ENCODE results near the gene STK10.
A peak's percentile ranks its signal among the peaks of the same experiment; 100 is the strongest.
"Not testable (repeated sequence)": the region's sequence is repeated elsewhere in the genome, so short reads cannot be mapped to it uniquely, and the experiment has no call there.

The STK10 gene

GRCh38 chr5:172170251-172170701, 17.7 kb downstream of the STK10 start:
- Histone ChIP-seq H3K4me3 (no peak overlapping the region), H3K27ac (peak overlapping the region in 2 of 21 experiments; percentile 14 to 15)

GRCh38 chr5:172169216-172169615, 18.8 kb downstream of the STK10 start:
- Histone ChIP-seq H3K4me3 (no peak overlapping the region), H3K27ac (peak overlapping the region in 1 of 21 experiments; percentile 42)

GRCh38 chr5:172168311-172168710, 19.7 kb downstream of the STK10 start:
- Histone ChIP-seq H3K27ac (peak overlapping the region in 3 of 21 experiments; percentile 14 to 42 (median 35)), H3K4me3 (no peak overlapping the region)

- Histone ChIP-seq H3K4me3 (no peak overlapping the region), H3K27ac (peak overlapping the region in 1 of 21 experiments; percentile 35)
Observed at GRCh38 chr5:172167895-172168294, 20.1 kb downstream of the STK10 start.

- no peak overlapping the region for H3K27ac ChIP-seq
- H3K4me3 ChIP-seq, result no peak overlapping the region
Observed at GRCh38 chr5:172166030-172166826, 21.8 kb downstream of the STK10 start.

- H3K4me3 ChIP-seq, result no peak overlapping the region
- peak overlapping the region in 1 of 21 experiments; percentile 30 for H3K27ac ChIP-seq
Observed at GRCh38 chr5:172165465-172165864, 22.6 kb downstream of the STK10 start.

- H3K27ac ChIP-seq, result peak overlapping the region in 2 of 21 experiments; percentile 0 to 30
- H3K4me3 ChIP-seq, result no peak overlapping the region
Observed at GRCh38 chr5:172164769-172165212, 23.2 kb downstream of the STK10 start.

GRCh38 chr5:172163346-172163745, 24.7 kb downstream of the STK10 start:
- H3K4me3 ChIP-seq, result no peak overlapping the region
- H3K27ac ChIP-seq, result peak overlapping the region in 1 of 21 experiments; percentile 14

- peak overlapping the region in 1 of 21 experiments; percentile 14 for H3K27ac ChIP-seq
- no peak overlapping the region for H3K4me3 ChIP-seq
Observed at GRCh38 chr5:172162987-172163343, 25.1 kb downstream of the STK10 start.

GRCh38 chr5:172162323-172162986, 25.6 kb downstream of the STK10 start:
- Histone ChIP-seq H3K4me3 (no peak overlapping the region), H3K27ac (no peak overlapping the region)

GRCh38 chr5:172160506-172160905, 27.5 kb downstream of the STK10 start:
- H3K27ac ChIP-seq, result peak overlapping the region in 4 of 21 experiments; percentile 38 to 64 (median 46)
- no peak overlapping the region for H3K4me3 ChIP-seq

- Histone ChIP-seq H3K27ac (no peak overlapping the region), H3K4me3 (no peak overlapping the region)
Observed at GRCh38 chr5:172159016-172159415, 29.0 kb downstream of the STK10 start.

GRCh38 chr5:172156541-172156994, 31.5 kb downstream of the STK10 start:
- Histone ChIP-seq H3K4me3 (no peak overlapping the region), H3K27ac (peak overlapping the region in 2 of 21 experiments; percentile 5 to 26)

- not testable (repeated sequence) for H3K4me3 ChIP-seq, H3K27ac ChIP-seq
Observed at GRCh38 chr5:172155101-172155500, 32.9 kb downstream of the STK10 start.

GRCh38 chr5:172153695-172154094, 34.3 kb downstream of the STK10 start:
- peak overlapping the region in 1 of 21 experiments; percentile 36 for H3K27ac ChIP-seq
- H3K4me3 ChIP-seq, result no peak overlapping the region

- Histone ChIP-seq H3K4me3 (no peak overlapping the region), H3K27ac (peak overlapping the region in 4 of 21 experiments; percentile 13 to 62 (median 34))
Observed at GRCh38 chr5:172151661-172152210, 36.3 kb downstream of the STK10 start.

GRCh38 chr5:172150514-172151425, 37.3 kb downstream of the STK10 start:
- peak overlapping the region in 18 of 21 experiments; percentile 1 to 71 (median 38) for H3K27ac ChIP-seq

GRCh38 chr5:172149481-172149880, 38.5 kb downstream of the STK10 start:
- H3K4me3 ChIP-seq, result not testable (repeated sequence)

More at GRCh38 chr5:172150514-172151425, 37.3 kb downstream of the STK10 start:
- no peak overlapping the region for H3K4me3 ChIP-seq

GRCh38 chr5:172149073-172149472, 39.0 kb downstream of the STK10 start:
- Histone ChIP-seq H3K4me3 (no peak overlapping the region), H3K27ac (peak overlapping the region in 4 of 21 experiments; percentile 17 to 62 (median 35))

More at GRCh38 chr5:172149481-172149880, 38.5 kb downstream of the STK10 start:
- H3K27ac ChIP-seq, result peak overlapping the region in 2 of 21 experiments; percentile 41 to 62
